ENCODE results near the gene KCNH5.

Gene KCNH5

DNA sequence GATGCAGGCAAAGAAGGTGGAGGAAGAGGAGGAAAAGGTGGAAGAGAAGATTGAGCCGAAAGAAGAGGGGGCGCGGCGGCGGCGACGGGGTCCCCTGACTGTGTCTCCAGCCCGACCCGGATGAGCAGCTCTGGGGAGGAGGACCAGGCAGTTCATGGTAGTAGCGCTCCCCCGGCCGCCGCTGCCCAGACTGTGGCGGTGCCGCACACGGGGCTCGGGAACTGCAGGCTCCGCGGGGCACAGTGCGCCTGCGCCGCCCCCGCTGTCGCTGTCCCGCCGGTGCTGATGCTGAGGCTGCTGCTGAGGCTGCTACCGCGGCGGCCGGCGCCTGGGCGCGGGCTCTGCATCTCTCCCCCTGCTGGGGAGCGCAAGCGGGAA is at the start of gene KCNH5:
Gene KCNH5, minus strand, starts transcription at position 225 of the 378 bp plus-strand sequence. CDS start 272 bp downstream, outside the sequence.
- no peak for DNase-seq

DNA sequence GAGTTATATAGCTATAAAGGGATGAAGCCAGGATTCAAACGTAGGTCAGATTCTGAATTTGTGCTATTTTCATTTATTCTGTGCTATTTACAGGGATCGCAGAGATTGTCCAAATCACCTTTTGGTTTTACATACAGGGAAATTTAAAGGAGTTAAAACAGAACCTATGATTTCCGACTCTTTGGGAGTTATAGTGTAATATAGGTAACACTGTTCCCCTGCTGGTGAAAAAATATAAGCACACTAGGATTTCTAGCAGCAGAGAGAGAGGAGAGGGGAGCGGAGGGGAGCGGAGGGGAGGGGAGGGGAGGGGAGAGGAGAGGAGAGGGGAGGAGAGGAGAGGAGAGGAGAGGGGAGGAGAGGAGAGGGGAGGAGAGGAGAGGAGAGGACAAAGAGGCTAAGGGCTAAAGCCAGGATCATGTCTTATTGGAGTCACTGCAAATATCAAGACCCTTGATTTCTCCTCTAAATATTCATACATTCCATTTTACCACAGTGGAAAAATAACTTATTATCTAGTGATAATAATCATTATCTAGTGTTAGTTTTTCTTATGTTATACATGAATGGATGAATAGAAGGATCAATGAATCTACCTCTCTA is 46.2 kb upstream of the KCNH5 start:
- DNase-seq = no peak

GRCh38 chr14:63088865-63089264 is 43.6 kb upstream of the KCNH5 start:
- no peak for DNase-seq

DNA sequence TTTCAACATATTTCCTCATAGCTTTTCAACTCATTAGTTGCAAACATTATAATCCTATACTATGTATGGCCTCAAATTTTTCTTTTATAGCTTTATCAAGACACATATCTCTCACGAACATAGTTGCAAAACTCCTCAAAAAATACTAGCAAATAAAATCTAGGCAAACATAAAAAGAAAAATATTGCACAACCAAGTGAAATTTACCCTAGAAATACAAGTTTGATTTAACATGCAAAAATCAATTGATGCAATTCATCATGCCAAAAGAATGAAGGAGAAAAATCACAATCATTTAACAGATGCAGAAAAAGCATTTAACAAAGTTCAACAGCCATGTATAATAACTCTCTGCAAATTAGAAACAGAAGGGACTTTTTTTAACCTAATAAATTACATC is 33.3 kb upstream of the KCNH5 start:
- no peak for DNase-seq

DNA sequence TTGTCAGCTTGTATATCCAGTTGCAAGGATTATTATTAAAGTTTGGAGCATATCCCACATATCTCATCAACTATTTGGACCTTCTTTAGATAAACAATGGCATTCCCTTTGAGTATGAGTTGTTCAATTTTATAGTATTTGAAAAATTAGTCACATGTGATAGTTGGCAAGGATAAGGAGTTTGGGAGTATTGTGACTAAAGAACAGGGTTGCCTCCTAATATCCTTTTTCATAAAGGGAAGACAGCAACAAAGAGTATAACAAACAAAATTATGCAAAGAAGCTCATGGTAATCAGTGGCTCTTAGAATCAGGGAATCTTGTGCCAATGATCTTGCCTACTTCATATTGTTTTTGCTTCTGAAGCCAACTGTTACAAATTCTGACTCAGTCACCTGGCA is 31.2 kb upstream of the KCNH5 start:
- no peak for DNase-seq

GRCh38 chr14:63055631-63056030 is 10.4 kb upstream of the KCNH5 start:
- DNase-seq = no peak

GRCh38 chr14:63051992-63052391 is 6.7 kb upstream of the KCNH5 start:
- DNase-seq = no peak

GRCh38 chr14:63051301-63051700 is 6.0 kb upstream of the KCNH5 start:
- DNase-seq = no peak

- no peak for DNase-seq
Measured at GRCh38 chr14:63050694-63051093, 5.4 kb upstream of the KCNH5 start.

DNA sequence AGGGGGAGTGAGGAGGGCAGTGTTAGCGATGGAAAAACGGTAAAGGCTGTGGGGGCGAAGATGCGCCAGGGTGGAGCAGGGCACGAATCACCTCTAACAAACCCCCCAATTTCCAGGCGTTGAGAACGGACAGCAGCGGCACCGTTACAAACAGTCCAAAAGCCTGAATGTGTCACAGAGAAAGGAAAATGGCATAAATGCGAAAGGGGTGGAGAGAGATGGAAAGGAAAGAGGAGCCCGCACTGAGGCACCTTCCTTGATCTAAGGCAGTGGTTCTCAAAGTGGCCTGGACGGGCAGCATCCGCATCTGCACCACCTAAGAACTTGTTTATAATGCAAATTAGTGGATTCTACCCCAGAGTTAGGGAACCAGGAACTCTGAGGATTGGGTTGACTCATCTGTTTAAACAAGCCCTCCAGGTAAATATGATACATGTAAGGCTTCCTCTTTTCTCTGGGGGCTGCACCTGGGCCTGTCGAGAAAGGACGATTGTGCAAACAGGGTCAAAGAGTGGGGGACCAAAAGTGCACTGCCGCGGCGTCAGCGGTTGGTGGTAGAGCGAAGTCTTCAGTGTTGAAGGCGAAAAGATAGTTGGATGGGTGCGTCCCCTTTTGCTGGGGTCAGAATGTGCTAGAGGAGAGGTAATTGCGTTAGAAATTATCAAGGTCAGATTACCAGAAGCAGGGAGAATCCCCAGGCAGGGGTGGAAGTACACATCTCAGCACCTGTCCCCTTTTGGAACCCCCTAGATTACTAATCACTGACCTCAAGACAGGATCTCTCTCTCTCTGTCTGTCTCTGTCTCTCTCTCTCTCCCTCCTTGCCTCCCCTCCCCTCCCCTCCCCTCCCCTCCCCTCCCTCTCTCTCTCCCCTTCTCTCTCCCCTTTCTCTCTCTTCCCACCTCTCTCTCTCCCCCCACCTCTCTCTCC is 1.3 kb upstream of the KCNH5 start:
- no peak for DNase-seq

GRCh38 chr14:63045612-63046320 is 508 bp upstream of the KCNH5 start:
- no peak for DNase-seq

GRCh38 chr14:63039866-63040265 is 5.4 kb downstream of the KCNH5 start:
- peak; percentile 75 for DNase-seq

DNA sequence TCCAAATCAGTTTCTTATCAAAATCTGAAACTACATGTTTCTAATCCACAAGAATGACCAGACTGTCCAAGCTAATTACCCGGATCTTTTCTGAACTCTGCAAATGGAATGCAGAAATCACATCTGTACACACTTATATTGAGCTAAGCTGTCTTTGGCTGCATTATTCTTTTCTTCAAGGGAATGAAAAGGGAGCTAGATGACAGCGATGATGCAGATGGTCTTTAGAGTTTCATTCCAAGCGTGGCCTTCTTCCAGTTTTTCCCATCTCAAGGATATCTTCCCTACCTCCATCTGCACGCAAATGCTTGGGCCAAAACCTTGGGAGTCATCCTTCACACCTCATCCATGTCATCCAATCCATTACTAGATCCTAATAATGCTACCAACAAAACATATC is 12.6 kb downstream of the KCNH5 start:
- DNase-seq = no peak

- DNase-seq = no peak
Measured at GRCh38 chr14:63032076-63032475, 13.2 kb downstream of the KCNH5 start.

- DNase-seq = no peak
Measured at GRCh38 chr14:63030113-63030512, 15.1 kb downstream of the KCNH5 start.

GRCh38 chr14:63027719-63028118 is 17.5 kb downstream of the KCNH5 start:
- no peak for DNase-seq

GRCh38 chr14:63026491-63026890 is 18.8 kb downstream of the KCNH5 start:
- DNase-seq = no peak

GRCh38 chr14:63014621-63015020 is 30.6 kb downstream of the KCNH5 start:
- no peak for DNase-seq

DNA sequence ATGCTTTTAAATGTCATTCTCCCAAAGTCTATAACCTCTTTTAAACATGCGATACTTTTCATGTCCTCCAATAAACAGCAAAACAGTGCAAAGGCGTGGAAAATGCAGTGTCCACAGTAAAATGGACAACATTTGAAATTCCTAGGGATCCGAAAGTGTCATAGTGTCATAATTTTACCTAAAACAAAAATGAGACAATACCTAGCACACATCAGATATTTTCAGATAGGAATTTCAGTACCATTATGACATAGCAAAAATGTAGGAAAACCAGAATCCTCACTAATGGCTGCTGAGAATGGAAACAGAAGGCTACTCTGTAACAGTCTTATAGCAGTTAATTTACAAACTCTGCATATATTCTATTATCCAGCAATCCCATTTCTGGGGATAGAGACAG is 33.1 kb downstream of the KCNH5 start:
- DNase-seq = no peak

- no peak for DNase-seq
Measured at GRCh38 chr14:63011623-63012022, 33.6 kb downstream of the KCNH5 start.

- no peak for DNase-seq
Measured at GRCh38 chr14:63009495-63009894, 35.8 kb downstream of the KCNH5 start.

DNA sequence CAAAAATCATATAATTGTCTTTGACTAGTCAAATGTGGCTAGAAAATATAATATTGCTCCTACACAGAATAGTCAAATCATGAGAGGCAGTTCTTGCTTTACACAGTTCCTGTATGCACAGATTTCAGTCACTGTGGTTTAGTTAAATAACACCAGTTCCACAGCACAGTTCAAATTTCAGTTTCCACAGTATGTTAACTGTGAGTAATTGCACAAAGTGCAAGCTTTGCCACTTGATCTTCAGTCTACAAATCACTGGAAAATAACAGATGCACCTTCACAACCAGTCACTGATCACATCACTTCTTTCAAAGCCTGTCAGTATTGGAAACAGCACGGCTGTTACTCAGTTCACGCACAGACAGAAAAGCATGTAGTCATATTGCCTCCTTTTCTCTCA is 38.7 kb downstream of the KCNH5 start:
- DNase-seq = no peak

DNA sequence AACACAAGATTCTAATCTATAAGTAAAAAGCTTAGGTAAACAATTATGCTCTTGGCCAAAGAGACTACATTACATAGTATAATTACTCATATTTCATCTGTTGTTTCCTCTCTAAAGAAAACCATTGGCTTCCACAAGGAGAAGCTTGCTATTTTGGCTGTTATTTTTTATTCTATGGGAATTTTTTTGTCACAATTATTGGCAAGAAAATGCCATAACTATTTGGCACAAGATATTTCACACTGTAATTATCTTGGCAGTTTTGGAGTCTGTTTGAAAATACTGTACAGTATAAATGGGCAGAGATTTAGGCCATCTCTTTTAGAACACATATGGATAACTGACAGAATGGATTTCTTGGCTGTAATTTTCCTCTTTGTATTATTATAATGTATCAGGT is 51.2 kb downstream of the KCNH5 start:
- DNase-seq = no peak

- DNase-seq = no peak
Measured at GRCh38 chr14:62988967-62989366, 56.3 kb downstream of the KCNH5 start.
